Stimulated activated CD4-positive, alpha-beta T cell treated with anti-CD3 and anti-CD28 coated beads, TNF-alpha, amount 100 ng/mL, for 24 hours (primary cell): ENCODE measurements around the gene LCN15.
"Not testable (repeated sequence)": the region's sequence is repeated elsewhere in the genome, so short reads cannot be mapped to it uniquely, and the experiment has no call there.

ENCODE experiments used
- DNase-seq, 3 experiments: peaks; one replicate each; pipeline ENCODE4 v3.0.0-alpha.2; 2020; ENCODE audit warnings: low read depth in 3 of 3

Gene LCN15

DNA sequence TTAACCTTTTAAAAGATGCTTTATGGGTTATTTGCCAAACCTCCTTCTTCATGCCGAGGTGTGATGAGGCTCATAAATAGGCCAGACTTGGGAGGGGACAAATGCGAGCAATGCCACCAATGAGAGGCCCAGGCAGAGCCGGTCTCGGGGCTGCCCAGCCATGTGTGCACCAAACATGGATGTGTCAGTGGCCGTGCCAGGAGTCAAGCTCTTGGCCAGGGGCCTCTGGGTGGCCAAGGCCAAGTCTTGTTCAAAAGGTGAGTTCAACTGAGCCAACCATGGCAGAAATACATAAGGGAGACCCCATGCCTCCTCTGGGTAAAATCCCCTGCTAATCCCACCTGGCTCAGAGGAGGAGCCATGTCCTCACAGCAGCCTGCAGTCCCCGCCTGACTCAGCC lies 10.9 kb upstream of the LCN15 start:
- no peak for DNase-seq

DNA sequence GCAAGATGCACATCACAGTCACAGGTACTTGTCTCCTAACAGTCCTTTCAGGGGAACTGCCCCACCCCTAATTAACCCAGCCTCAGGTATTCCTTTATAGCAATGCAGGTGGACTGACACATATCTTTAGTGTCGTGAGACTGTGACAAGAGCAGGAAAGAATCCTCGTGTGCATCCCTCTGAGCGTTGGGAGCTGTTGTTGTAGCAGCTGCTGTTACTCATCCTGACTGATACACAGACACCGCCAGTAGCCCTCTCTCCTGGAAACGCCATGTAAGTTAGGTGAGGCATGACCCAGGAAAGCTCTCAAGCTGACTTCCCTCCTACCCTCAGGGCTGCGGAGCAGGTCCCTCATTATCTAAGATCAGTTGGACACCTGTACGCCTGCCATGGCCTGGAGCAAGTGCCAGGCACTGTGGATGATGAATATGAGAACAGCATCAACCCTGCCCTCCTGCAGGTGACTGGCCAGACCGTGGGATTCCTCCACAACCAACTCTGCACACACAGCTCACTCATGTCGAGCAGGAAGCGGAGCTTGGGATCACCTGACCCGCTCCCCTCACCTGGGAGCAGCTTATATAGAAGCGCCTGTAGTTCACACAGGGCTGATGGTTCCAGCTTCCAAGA lies 10.2 kb upstream of the LCN15 start:
- DNase-seq: no peak

DNA sequence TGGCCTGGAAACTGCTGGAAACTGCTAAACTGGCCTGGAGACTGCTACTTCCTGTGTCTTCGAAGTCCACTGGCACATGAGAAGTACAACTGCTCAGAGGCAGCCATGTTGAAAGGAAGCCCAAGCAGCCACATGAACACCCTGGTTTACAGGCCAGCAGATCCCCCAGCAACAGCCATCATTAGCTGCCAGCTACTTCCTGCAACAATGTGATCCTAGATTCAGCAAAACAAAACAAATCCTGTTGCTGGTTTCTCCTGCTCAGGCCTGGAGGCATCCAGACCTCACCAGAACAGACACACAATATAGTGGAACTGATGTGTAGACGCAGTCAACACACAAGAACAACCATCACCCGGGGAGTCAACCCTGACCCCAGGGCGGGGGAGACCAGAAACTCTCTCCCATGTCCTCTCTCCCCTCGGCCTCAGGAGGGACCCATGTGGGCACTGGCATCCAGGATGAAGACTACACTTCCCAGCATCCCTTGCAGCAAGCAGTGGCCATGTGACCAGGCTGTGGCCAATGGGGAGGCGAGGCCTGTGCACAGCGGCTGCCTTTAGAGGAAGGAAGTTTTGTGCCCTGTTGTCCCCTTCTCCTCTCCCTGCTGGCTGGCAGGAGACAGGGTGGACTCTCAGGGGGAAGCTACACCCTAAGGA lies 9.2 kb upstream of the LCN15 start:
- peak in 1 of 3 experiments; percentile 28 for DNase-seq

DNA sequence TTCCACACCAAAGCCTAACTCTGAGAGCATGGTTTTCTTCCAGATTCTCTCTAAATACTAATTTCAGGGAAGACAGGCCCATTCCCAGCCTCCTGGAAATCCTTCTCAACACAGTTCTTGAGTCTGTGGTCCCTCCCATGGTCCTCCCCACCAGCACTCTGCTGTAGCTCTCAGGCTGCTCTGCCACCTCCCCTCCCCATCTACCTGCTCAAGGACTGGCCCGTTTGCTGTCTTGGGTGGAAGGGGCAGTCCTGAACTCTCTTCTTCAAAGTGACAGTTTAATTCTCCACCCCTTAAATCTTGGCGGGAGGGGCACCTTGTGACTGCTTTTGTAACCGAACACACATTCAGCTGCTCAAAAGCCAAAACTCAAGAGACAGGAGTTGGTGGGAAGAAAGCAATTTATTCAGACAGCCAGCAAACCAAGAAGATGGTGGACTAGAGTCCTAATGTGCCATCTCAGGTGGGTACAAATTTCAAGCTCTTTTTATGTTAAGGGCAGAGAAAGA lies 7.6 kb upstream of the LCN15 start:
- DNase-seq: no peak

- DNase-seq: peak; percentile 26 to 61 (median 34)
These were observed 5.4 kb upstream of the LCN15 start for GRCh38 chr9:136769710-136770191.

DNA sequence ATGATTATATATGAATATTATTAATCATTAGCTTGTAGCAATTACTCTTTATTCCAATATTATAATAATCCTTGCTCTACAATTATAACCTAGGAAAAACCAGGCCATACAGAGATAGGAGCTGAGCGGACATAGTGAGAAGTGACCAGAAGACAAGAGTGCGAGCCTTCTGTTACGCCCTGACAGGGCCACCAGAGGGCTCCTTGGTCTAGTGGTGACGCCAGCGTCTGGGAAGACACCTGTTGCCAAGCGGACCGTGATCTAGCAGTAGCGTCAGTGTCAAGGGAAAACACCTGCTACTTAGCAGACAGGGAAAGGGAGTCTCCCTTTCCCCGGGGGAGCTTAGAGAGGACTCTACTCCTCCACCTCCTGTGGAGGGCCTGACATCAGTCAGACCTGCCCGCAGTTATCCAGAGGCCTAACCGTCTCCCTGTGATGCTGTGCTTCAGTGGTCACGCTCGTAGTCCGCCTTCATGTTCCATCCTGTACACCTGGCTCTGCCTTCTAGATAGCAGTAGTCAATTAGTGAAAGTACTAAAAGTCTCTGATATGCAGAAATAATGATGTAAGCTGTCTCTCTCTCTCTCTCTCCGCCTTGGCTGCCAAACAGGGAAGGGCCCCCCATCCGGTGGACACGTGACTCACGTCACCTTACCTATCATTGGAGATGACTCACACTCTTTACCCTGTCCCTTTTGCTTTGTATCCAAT lies 2.2 kb upstream of the LCN15 start:
- peak in 1 of 3 experiments; percentile 53 for DNase-seq

DNA sequence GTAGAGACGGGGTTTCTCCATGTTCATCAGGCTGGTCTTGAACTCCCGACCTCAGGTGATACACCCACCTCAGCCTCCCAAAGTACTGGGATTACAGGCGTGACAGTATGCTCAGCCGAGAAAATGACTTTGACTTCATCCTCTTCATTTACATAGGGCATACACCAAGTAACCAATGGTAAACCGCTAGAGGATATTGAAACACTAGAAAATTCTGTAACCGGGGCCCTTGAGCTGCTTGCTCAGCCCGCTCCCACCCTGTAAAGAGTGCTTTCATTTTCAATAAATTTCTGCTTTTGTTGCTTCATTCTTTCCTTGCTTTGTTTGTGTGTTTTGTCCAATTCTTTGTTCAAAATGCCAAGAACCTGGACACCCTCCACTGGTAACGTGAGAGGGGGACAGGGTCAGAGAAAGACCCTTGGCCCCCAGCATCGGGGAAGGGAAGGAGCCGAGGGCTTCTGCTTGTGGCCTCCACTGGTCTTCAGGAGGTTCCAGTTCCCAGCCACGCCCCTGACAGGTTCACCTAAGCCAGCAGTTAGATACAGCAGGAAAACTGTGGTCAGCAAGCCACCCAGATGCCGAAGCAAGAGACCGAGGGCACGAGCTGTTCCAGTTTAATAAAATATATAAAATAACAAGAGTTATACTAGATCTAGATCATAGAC lies 1.6 kb upstream of the LCN15 start:
- not testable (repeated sequence) for DNase-seq

DNA sequence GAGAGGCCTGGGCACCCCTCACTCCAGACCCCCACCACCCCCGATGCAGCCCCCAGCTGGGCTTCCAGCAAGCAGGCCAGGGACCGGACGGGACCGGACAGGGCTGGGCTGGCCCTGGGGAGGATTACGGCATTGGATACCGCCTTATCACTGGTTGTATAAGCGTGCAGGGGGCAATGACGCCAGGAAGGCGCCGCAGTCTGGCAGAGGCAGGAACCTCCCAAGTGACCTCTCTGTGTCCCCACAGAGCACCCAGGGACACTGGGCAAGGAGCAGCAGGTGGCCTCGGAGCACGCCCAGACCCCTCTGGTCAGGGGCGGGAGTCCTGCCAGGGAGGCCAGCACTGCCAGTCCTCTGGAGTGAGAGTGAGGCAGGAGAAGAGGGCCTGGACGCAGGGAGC lies 723 bp upstream of the LCN15 start:
- no peak for DNase-seq

GRCh38 chr9:136763649-136764035 lies 676 bp downstream of the LCN15 start:
- no peak for DNase-seq

- peak in 1 of 3 experiments; percentile 64 for DNase-seq
These were observed 1.2 kb downstream of the LCN15 start for GRCh38 chr9:136762915-136763648.

- DNase-seq: no peak
These were observed 2.1 kb downstream of the LCN15 start for GRCh38 chr9:136762221-136762691.

GRCh38 chr9:136761545-136761981 lies 2.8 kb downstream of the LCN15 start:
- DNase-seq: no peak

- peak in 1 of 3 experiments; percentile 19 for DNase-seq
These were observed 3.3 kb downstream of the LCN15 start for GRCh38 chr9:136760834-136761544.

DNA sequence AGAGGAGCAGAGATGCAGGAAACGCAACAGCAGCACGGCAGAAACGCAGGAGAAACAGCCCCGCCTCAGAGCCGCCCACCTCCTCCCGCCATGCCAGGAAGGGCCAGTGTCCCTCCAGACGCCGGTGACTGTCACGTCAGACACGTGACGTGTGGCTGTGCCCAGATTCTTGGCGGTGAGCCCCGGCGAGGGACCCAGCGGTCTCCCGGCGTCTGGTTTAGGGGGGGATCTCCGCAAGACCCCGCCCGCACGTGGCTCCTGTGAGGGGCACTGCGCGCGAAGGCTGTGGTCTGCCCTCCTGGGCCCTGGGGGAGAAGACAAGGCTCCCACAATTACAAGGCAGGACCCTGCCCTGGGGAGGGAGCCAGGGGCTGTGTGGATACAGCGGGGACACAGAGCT lies 3.9 kb downstream of the LCN15 start:
- no peak for DNase-seq

DNA sequence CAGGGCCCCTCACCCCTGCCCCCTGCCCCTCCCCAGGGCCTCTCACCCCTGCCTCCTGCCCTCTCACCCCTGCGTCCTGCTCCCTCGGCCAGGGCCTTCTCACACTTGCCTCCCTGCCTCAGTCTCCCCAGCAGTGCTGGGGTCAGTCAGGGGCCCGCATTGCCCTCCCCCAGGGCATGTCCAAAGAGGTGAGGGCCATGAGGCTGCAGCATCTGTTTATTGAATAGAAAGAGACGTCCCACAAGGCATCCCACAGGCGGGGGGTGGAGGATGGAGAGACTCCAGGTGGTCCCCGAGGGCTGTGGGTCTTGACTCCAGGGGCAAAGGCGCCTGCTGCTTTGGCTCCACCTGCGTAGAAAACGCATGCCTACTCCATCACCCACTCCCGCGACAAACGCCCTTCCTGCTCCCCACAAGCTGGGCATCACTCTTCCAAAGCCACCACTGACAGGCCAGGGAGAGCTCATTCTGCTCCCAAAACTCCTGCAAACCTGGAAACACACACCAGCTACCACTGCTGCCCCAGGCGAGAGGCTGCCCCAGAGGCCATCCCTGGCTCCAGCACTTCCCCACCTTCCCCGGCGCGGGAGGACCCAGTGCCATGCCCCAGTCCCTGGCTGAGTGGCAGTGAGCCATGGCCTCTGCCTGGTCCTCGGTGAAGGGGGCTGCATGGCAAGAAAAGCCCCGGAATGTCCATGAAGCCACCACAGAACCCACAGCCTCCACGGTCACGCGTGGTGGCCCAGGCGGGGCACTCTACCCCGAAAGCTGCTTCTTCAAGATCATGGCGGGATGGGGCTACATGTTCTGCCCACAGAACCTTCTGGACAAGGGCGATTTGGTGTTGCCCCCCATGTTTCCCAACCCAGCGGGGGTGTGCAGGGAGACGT lies 4.6 kb downstream of the LCN15 start:
- DNase-seq: no peak

DNA sequence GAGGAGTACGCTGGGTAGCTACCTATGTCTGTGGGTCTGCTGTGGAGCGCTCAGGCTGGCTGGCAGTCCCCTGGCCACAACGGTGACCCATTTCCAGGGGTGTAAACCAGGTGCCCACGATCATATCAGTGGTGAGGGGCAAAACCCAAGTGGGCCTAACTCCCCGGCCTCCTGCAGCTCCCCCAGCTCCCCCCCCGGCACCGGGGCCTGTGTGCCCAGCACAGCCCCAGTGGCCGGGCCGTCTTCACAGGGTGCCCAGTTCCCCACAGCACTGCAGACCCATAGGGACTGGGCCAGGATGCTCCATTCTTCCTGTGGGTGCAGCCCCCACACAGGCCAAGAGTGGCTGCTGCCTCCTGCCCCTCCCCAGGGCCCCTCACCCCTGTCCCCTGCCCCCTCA lies 5.3 kb downstream of the LCN15 start:
- DNase-seq: no peak

DNA sequence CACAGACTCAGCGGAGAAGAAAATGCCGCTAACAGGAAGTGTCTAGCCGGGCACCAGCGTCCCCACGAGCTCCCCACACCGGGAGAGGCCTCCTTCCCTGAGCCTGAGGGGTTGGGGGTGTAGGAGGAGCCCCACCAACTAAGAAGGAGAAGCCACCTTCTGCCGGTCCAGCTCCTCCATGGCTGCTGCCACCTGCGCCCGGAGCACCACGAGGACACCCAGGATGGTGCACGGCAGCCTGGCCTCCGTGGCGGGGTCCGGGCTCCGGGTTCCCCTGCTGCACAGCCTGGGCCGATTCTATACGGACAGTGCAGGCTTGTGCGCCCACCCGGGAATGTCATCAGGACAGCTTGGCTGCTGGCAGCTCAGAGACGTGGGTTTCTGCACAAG lies 6.6 kb downstream of the LCN15 start:
- no peak for DNase-seq

DNA sequence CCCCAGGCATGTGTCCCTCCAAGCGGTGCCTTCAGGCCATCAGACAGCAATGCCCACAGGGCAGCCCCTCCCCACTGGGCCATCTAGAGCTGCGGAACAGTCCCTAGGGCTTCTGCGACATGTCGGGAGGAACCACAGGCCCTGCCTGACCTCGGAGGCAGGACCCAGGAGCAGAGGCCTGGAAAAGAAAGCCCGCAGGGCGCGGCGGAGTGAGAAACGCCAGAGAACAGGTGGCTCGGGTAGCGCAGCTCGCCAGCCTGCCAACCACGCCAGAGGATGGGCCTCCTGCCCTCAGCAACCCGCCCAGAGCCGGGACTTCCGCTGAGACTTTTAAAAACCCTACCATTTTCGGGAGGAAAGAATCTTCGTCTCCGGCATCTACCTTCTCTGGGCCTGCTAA lies 7.0 kb downstream of the LCN15 start:
- DNase-seq: no peak

GRCh38 chr9:136756836-136757235 lies 7.5 kb downstream of the LCN15 start:
- no peak for DNase-seq

DNA sequence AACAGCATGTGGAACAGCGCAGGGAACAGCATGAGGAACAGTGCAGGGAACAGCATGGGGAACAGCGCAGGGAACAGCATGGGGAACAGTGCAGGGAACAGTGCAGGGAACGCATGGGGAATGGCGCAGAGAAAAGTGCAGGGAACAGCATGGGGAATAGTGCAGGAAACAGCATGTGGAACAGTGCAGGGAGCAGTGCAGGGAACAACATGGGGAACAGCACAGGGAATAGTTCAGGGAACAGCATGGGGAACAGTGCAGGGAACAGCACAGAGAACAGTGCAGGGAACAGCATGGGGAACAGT lies 8.2 kb downstream of the LCN15 start:
- no peak for DNase-seq
